ENCODE measurements around the gene HTT. TPM values are rescaled to one million over a fixed set of nuclear protein-coding genes. Genes with fewer than 3 reads are reported as not detected.

Gene HTT
- total RNA-seq, 4 donors from 2014 or later, result 37.6 to 78.7 (median 56.3) TPM

GRCh38 chr4:3183008-3183407, 108.5 kb downstream of the HTT start:
- no peak for ATAC-seq (ENCODE audit: low FRiP score)
- no peak for DNase-seq (ENCODE audit: low spot score)

GRCh38 chr4:3184725-3185124, 110.2 kb downstream of the HTT start:
- ATAC-seq (ENCODE audit: low FRiP score) (no peak), DNase-seq (ENCODE audit: low spot score) (no peak)
- TF ChIP-seq CTCF (IDR thresholded peaks at IDR 0.05), result no peak

More at GRCh38 chr4:3183008-3183407, 108.5 kb downstream of the HTT start:
- no peak for TF ChIP-seq CTCF (IDR thresholded peaks at IDR 0.05)

- DNase-seq (ENCODE audit: low spot score) (no peak), ATAC-seq (ENCODE audit: low FRiP score) (no peak)
- no peak for TF ChIP-seq CTCF (IDR thresholded peaks at IDR 0.05)
Observed at GRCh38 chr4:3186609-3187008, 112.1 kb downstream of the HTT start.

- TF ChIP-seq CTCF (IDR thresholded peaks at IDR 0.05), result no peak
- DNase-seq (ENCODE audit: low spot score), result no peak
Observed at GRCh38 chr4:3188118-3188517, 113.6 kb downstream of the HTT start.

GRCh38 chr4:3189459-3189858, 115.0 kb downstream of the HTT start:
- DNase-seq (ENCODE audit: low spot score) (no peak), ATAC-seq (ENCODE audit: low FRiP score) (no peak)
- TF ChIP-seq CTCF (IDR thresholded peaks at IDR 0.05), result no peak

More at GRCh38 chr4:3188118-3188517, 113.6 kb downstream of the HTT start:
- no peak for ATAC-seq (ENCODE audit: low FRiP score)

- DNase-seq (ENCODE audit: low spot score) (no peak), ATAC-seq (ENCODE audit: low FRiP score) (no peak)
- no peak for TF ChIP-seq CTCF (IDR thresholded peaks at IDR 0.05)
Observed at GRCh38 chr4:3190549-3190948, 116.1 kb downstream of the HTT start.

- DNase-seq (ENCODE audit: low spot score) (no peak), ATAC-seq (ENCODE audit: low FRiP score) (no peak)
Observed at GRCh38 chr4:3192188-3192587, 117.7 kb downstream of the HTT start.

More at GRCh38 chr4:3192188-3192587, 117.7 kb downstream of the HTT start:
- TF ChIP-seq CTCF (IDR thresholded peaks at IDR 0.05), result no peak

Data from omental fat pad (tissue), 4 donors.